DMS79 (cell line): ENCODE results near the gene EGFLAM.

Source experiments
- DNase-seq: peaks from one replicate; lab custom pipeline; 2025; lab: John Stamatoyannopoulos, UW

Gene EGFLAM

GRCh38 chr5:38258319-38259061 is at the start of gene EGFLAM:
EGFLAM (plus strand) TSS chr5:38258559; CDS start chr5:38258755, 196 bp downstream.
- DNase-seq = no peak

- no peak for DNase-seq
Measured at GRCh38 chr5:38208782-38209378, 49.5 kb upstream of the EGFLAM start.

- DNase-seq = no peak
Measured at GRCh38 chr5:38210676-38211353, 47.5 kb upstream of the EGFLAM start.

DNA sequence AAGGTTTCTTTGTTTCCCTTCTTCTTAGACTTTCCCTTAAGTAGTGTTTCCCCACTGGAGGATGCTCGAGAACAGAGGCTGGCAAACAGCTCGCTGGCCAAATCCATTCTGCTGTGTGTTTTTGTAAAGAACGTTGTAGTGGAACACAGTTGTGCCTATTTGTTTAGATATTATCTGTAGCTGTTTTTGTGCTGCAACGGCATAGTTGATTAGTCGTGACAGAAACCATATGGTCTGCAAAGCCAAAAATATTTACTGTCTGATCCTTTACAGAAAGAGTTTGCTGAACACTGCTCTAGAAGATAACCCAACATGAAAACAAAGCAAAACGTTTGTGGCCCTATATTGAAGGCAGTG is 47.0 kb upstream of the EGFLAM start:
- DNase-seq = no peak

DNA sequence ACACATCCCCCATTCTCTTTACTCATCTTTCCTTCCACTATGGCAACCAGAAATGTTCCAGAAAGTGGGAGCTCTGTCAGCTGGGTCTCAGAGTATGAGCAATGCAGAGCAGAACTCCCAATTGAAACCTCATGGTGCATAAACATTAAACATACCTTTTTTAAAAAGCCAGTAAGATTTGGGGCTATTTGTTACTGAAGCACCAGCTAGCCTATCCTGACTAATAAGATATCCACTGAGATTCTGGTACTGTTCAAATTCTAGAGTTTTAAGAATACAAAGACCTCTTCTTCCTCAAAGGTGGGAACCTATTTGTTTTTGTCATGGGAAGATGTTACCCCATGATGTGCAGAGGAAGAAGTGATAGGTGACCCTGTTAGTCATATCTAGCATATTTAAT is 46.1 kb upstream of the EGFLAM start:
- no peak for DNase-seq

GRCh38 chr5:38226091-38226490 is 32.3 kb upstream of the EGFLAM start:
- no peak for DNase-seq

DNA sequence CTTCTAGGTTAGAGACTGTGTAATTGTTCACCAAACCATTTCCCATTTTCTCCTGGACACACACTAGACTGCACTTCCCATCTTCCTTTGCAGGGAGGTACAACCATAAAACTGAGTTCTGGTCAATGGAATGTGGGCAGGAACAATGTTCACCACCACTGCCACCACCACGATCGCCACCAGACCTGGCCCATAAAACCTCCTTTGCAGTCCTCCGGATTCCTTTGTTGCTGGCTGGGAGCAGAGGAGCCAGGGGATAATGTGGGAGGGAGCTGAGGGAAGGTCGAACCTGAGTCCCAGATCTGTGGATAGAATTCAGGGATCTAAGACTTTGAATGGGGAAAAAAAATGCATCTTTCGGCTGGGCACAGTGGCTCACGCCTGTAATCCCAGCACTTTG is 29.4 kb upstream of the EGFLAM start:
- DNase-seq = no peak

GRCh38 chr5:38234737-38235136 is 23.6 kb upstream of the EGFLAM start:
- DNase-seq = no peak

DNA sequence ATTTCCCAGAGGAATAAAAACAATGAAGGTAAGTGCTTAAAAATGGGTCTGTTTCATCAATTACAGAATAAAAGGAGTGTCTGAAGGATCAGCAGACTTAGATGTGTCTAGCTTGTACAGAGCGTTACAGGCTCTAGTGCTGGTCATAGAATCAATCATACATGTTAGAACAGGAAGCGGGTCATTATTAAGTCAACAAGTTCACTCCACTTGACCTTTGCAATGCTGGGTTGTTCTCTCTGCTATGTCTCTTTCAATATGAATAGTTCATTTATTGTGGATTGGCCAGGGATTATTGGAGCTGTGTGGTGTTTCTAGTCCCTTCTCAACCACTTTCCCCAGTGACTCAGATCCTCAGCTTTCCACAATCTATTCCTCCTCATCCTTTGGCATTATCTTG is 20.7 kb upstream of the EGFLAM start:
- no peak for DNase-seq

- no peak for DNase-seq
Measured at GRCh38 chr5:38240212-38240611, 18.1 kb upstream of the EGFLAM start.

GRCh38 chr5:38241655-38242054 is 16.7 kb upstream of the EGFLAM start:
- DNase-seq = no peak

DNA sequence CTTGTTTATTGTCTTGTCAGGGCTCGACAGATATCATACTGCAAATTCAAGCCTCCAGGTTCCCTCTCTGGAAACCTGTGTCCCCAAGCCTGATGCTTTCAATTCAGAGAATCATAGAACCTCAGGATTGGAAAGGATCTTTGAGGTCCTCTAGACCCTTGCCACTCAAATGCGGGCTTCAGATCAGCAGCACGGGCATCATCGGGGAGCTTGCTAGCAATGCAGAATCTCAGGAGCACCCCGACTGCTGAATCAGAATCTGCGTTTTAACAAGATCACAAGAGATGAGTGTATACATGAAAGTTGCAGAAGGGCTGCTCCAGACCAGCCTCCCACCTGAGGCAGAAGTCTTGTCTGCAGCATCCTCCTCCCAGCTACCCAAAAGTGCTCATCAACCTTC is 13.1 kb upstream of the EGFLAM start:
- DNase-seq = no peak

GRCh38 chr5:38249301-38249700 is 9.1 kb upstream of the EGFLAM start:
- no peak for DNase-seq

- DNase-seq = no peak
Measured at GRCh38 chr5:38249812-38250211, 8.5 kb upstream of the EGFLAM start.

DNA sequence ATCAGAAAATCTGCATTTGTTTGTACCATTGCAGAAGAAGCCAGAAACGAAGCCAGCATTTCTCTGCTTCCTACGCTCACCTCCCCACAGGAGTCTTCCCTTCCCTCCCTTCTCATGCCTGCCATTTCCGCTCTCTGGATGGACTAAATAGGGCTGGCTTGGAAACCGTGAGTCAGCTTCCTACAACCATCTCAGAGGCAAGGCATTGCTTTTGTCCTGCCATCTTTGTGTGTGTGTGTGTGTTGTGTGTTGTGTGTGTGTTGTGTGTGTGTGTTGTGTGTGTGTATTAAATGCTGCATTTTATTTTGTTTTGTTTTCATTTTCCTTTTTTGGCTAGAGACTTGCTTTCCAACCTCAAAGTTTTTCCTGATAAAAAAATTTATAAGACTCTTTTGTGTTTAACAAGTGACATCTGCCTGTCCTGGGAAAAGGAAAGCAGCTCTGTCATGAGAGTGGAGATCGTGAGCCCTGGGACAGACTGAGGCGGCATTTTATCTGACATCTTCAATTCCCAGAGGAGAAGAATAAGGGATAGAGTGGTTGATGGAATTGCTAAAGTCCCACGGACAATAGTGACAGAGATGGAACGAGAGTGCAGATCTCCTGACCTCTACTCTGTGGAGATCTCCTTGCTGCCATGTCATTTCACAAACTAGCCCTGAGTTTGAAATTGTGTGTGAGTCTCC is 7.5 kb upstream of the EGFLAM start:
- no peak for DNase-seq

- DNase-seq = no peak
Measured at GRCh38 chr5:38253759-38254158, 4.6 kb upstream of the EGFLAM start.

- DNase-seq = no peak
Measured at GRCh38 chr5:38257308-38258041, 884 bp upstream of the EGFLAM start.

DNA sequence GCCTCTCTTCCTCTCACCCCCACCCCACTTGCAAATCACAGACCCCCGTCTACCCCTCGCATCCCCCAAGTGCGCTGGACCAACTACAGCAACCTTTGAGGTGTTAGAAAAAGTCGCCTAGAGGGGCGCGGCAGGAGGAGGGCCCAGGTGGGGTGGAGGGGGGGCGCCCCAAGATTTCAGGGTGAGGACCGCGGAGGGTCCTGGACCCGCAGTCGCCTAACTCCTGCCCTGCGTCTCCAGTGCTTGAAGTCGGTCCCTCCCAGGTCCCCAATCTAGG is 379 bp upstream of the EGFLAM start:
- DNase-seq = no peak

GRCh38 chr5:38259062-38259808 is 876 bp downstream of the EGFLAM start:
- DNase-seq = no peak

DNA sequence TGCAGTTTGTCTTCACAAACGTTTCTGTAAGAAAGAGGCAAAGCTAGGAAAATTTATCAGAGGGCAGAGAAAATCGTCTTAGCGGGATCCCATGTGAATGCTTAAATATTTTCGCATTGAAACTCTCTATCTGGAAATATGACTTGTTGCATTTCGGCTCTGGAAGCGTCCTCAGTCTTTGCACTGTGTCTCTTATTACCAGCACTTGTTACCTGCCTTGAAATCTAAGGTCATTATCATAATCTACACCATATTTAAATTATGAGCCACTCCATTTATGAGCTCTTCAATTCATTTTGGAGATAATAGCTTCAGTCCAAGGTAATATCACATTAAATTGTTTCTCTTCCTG is 1.4 kb downstream of the EGFLAM start:
- DNase-seq = no peak

GRCh38 chr5:38263983-38264382 is 5.6 kb downstream of the EGFLAM start:
- no peak for DNase-seq
